GM12865 (cell line): ENCODE data around the gene TOX2.

Experiments
- DNase-seq: peaks from one replicate; pipeline ENCODE4 v3.0.0; 2010; ENCODE audit warnings: low read depth
- H3K4me3 ChIP-seq: 2 replicates; pipeline ENCODE4 v1.5.1; 2011; ENCODE audit warnings: mild to moderate bottlenecking, low read depth, low read length, control low read depth
- TF ChIP-seq, protein P1 (sequence below): IDR thresholded peaks from 2 replicates; pipeline ENCODE4 v1.5.1; 2011; ENCODE audit warnings: low read length, control low read depth, low read depth, inconsistent platforms; ENCODE audit not compliant: insufficient read depth; ENCODE audit errors: missing control alignments

TOX2 gene

DNA sequence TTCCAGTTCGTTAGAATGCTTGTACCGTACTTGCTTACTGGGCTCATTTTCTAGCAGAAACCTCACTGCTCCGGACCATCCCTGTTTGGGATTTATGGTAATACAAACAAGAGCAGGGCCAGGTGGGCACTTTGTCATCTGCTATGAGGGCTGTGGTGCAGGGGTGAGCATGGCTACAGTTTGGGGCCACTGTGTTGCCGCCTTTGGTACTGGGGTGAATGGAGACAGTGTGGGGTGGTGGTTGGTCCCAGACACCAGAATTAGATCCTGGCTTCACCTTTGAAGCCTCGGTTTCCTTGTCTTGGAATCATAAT, 95.0 kb downstream of the TOX2 start:
- no peak overlapping the region for H3K4me3 ChIP-seq
- no peak for DNase-seq
- TF ChIP-seq, protein P1, sequence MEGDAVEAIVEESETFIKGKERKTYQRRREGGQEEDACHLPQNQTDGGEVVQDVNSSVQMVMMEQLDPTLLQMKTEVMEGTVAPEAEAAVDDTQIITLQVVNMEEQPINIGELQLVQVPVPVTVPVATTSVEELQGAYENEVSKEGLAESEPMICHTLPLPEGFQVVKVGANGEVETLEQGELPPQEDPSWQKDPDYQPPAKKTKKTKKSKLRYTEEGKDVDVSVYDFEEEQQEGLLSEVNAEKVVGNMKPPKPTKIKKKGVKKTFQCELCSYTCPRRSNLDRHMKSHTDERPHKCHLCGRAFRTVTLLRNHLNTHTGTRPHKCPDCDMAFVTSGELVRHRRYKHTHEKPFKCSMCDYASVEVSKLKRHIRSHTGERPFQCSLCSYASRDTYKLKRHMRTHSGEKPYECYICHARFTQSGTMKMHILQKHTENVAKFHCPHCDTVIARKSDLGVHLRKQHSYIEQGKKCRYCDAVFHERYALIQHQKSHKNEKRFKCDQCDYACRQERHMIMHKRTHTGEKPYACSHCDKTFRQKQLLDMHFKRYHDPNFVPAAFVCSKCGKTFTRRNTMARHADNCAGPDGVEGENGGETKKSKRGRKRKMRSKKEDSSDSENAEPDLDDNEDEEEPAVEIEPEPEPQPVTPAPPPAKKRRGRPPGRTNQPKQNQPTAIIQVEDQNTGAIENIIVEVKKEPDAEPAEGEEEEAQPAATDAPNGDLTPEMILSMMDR, result no peak

DNA sequence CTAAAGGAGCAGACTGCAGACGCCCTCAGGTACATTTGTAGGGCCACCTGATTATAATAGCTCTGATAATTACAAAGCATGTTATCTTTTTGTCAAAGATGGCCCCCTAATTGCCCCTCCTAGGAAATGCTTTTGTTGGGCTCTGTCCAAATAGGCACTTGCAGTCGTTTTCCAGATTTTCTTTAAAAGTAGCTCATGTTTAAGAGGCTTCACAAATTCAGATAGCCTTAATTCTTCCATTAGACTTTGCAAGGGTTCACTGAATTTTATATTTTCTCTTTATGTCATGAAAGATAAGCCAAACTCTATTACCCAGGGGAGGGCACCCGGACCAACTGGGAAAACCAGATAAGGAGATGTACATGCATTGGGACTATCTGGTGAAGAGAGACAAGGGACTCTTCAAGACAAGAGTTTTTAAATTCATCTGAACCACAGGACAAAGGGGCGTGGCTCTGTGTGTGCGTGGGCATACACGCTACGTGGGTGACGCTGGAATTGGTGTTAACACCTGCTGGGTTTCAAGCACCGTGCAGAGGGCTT, 95.6 kb downstream of the TOX2 start:
- H3K4me3 ChIP-seq, result no peak overlapping the region
- no peak for DNase-seq
- TF ChIP-seq, protein P1, result no peak

DNA sequence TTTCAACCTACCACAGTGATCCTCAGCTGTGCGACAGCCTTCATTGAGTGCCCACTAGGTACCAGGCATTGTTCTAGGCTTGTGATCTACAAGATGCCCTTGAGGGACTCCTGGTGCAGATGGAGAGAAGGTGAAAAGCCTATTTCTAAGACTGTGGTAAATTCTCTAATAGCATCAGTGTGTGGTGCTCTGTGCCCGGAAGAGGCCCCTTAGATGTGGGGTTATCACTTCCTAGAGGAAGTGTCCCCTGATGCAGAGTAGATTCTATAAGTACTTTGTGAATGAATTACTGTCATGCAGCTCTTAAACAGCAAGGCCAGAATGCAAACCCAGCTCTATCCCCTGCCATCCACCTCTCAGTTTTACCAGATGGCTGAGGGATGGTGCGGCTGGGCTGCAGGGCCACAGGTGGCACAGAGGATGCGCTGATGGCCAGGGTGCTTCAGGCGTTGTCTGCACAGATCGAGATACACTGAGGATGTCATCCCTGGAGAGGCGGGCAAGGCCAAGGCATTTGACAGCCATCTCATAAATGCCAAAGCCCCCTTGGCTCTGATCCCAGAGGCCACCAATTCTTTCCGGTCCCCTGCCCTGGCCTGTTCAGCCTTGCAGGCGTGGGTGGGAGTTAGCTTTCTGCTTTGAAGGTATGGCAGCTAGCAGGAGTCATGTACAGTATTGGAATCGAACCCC, 96.7 kb downstream of the TOX2 start:
- H3K4me3 ChIP-seq, result no peak overlapping the region
- TF ChIP-seq, protein P1, result no peak
- peak; percentile 20 for DNase-seq

DNA sequence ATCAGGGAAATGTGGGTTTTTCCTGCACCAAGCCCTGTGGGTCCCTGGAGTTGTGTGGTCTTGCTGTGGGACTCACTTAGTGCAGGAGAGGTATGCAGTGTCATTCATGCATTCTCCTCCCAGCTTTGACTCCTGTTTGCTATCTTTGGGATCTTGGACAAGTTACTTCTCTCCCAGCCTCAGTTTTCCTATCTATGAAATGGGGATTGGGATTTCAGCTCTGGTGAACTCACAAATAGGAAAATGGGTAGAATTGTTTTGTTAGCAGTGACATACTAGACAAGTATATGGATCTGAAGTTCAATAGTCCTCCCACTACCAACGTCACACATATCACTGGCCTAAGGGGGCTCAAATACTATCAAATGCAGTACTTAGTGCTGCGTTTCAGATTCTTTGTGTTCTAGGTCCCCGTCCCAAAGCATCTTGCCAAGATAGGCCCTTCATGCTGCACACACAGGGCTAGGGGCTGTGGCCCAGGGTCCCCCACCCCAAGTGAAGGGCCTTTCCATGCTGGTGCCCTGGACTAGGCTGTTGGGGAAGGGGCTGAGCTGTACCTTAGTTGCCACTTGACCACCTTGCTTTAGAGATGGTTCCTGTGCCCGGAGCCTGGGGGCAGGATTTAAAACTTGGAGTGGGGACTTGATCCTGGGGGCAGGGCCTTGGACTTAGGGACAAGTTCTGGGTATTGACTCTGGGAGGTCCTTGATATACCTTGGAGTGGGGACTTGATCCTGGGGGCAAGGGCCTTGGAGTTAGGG, 98.0 kb downstream of the TOX2 start:
- H3K4me3 ChIP-seq, result no peak overlapping the region
- DNase-seq, result no peak
- TF ChIP-seq, protein P1, result no peak

DNA sequence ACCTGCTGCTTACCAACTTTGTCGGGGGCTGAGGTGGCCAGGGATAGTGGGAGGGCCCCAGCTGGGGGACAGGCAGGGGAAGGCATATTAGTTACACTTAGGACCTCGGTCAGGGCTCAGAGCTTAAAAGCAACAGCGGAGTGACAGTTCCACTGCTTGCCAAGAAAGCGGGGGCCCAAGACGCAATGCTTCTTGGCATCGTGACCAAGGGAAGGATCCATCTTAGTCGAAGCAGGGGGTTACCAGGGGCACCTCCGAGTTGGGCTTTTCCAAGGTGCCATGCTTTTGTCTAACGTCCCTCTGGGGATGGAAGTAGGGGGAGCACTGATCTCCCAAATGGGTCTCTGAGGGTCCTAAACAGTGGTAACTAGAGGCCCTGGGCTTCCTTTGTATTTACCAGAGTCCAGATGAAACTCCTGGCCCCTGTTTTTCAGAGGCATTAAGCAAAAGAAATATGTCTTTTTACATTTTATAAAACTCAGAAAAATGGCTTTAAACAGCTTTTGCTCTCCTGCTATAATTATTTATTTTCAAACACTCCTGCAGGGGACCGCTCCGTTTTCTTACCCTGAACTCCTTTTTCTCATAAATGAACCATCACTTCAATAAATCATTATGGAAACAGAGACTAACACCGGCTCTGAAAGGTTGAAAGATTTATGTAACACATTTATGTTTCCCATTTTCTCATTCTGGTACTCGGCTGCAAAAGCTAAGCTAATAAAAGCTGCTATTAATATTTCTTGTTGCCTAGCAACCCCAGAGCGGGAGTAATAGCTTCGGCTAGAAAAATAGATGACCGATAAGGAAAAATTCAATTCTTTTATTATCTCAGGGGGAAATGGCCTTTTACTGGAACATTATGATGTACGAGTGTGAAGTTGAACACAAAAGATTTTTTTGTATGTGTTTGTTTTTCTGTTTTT, 100.4 kb downstream of the TOX2 start:
- TF ChIP-seq, protein P1, result no peak
- no peak for DNase-seq
- H3K4me3 ChIP-seq, result no peak overlapping the region

DNA sequence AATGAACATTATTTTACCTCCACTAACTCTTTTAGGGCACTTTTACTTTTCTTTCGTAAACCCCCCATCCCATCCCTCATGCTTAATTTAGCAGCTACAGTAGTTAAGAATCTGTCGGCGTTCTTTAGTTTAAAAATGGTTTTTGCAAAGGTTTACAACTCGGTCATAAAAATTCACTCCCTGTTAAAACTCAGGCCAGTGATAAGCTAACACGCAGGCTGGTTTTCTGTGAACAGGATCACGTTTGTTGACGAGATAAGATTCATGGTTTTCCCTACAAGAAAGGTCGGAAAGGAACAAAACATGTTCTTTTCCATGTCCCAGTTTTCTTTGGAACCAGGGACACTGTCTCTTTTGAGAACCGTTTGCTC, 101.1 kb downstream of the TOX2 start:
- TF ChIP-seq, protein P1, result no peak
- no peak overlapping the region for H3K4me3 ChIP-seq

More for the DNA sequence above, 101.1 kb downstream of the TOX2 start:
- DNase-seq, result no peak
